Pancreas (tissue), 10 donors: ENCODE measurements around the gene TMEM192. TPM values are rescaled to one million over a fixed set of nuclear protein-coding genes. Genes with fewer than 3 reads are reported as not detected.
"Not testable (repeated sequence)": the region's sequence is repeated elsewhere in the genome, so short reads cannot be mapped to it uniquely, and the experiment has no call there.

Source experiments
- ATAC-seq, 4 donors: fragments of 200-7000 bp; cut with Tn5 transposase; one replicate each; pipeline versions ENCODE4 v1.8.0 to v1.9.1; 2020; ENCODE audit warnings: mild to moderate bottlenecking in 4 of 4, moderate library complexity in 4 of 4
- DNase-seq, 6 donors: peaks; one replicate each; pipeline ENCODE4 v3.0.0-alpha.2; 2020
- FAIRE-seq: peaks from 2 replicates; lab custom pipeline; 2012; peaks lifted over from hg19 to GRCh38; lab: Jason Lieb, UNC
- H3K27ac ChIP-seq, 4 donors: fragments of 200-600 bp; sonication (generic); 1 replicate in 3 of 4; 2 replicates in 1 of 4; pipeline versions ENCODE4 v1.5.0 to v1.8.0; 2020
- H3K27me3 ChIP-seq, 4 donors: fragments of 200-600 bp; one replicate each; pipeline ENCODE4 v1.8.0; 2021
- H3K36me3 ChIP-seq, 3 donors: fragments of 200-600 bp; sonication (generic) in 1 of 3; one replicate each; pipeline versions ENCODE4 v1.5.0 to v1.8.0; 2020 to 2021
- H3K4me1 ChIP-seq, 3 donors: fragments of 200-600 bp; one replicate each; pipeline ENCODE4 v1.8.0; 2021
- H3K4me3 ChIP-seq, 4 donors: fragments of 200-600 bp; sonication (generic) in 2 of 4; one replicate each; pipeline versions ENCODE4 v1.5.0 to v1.8.0; 2020 to 2021
- H3K9me3 ChIP-seq, 4 donors: fragments of 200-600 bp; one replicate each; pipeline ENCODE4 v1.8.0; 2021
- CTCF ChIP-seq, 4 donors: fragments of 200-600 bp; sonication (generic) in 3 of 4; IDR thresholded peaks; one replicate each; pipeline versions ENCODE4 v1.5.0 to v1.8.0; 2021; ENCODE audit warnings: antibody characterized with exemption in 4 of 4
- WGBS, 2 donors: extraction: QIAGEN DNeasy Blood & Tissue Kit; methylation state at CpG; one replicate each; pipeline ENCODE4 v1.1.7; 2013; 5-methylcytosine and 5-hydroxymethylcytosine counted together
- intact Hi-C, 3 donors: fragments of 100-400 bp; cut with DNase I; formaldehyde crosslinking; loops; one replicate each; pipeline versions ENCODE4 v1.11.1 to v1.14.2; 2022
- polyA plus RNA-seq, 2 donors: library from polyadenylated mRNA; stranded (reverse); fragments of 200-250 nt; gene quantifications; one replicate each; pipeline ENCODE4 v1.2.3, GENCODE V29; 2013
- total RNA-seq, 6 donors: library from RNA; stranded (reverse); fragmentation: NEBNext Ultra II Directional in 4 of 6; extraction: Animal tissue kit (Norgen Biotek cat#: 25700) in 4 of 6; gene quantifications; one replicate each; pipeline versions ENCODE4 v1.2.1 to v1.2.4, GENCODE V29; 2021 to 2023
- donor health status: healthy with polysubstance abuse.
- donor health status: DM: no; HTN: no; CAD: no; lungs with moderate emphysema.
- donor health status: DM: no; HTN: no; CAD: no.
- donor health status: control.
- donor health status: control.
- donor health status: Bipolar disorder and iron deficiency.
- donor health status: DM: yes; HTN: yes; CAD: no.
- donor health status: DM: no; HTN: no; CAD: no.
- donor health status: DM: no; HTN: no; CAD: no.
- donor health status: DM: yes; HTN: yes; CAD: no.

TMEM192 gene
- total and polyA plus RNA-seq, 8 donors, result 4.2 to 17.1 (median 13.2) TPM

- ATAC-seq (peak in 1 of 4 donors; percentile 21), DNase-seq (no peak), FAIRE-seq (no peak)
- Histone ChIP-seq H3K36me3 (no peaks in the 10 kb centered on the region), H3K4me1 (no peaks in the 10 kb centered on the region), H3K27ac (no peak overlapping the region), H3K4me3 (no peak overlapping the region), H3K9me3 (no peaks in the 10 kb centered on the region), H3K27me3 (no peaks in the 10 kb centered on the region)
- no peak for TF ChIP-seq CTCF (IDR thresholded peaks at IDR 0.05)
- intact Hi-C loops, result loop anchor here in 2 of 3 donors (5.0 to 10.0 kb wide), 3 partner anchors 204 to 332 kb away; no protein-coding TSS in a partner anchor
- WGBS, 2 donors, result 54 to 63% methylated on average over 2 of the region's 2 CpGs
These were observed 20.5 kb upstream of the TMEM192 start for GRCh38 chr4:165133150-165133549.

DNA sequence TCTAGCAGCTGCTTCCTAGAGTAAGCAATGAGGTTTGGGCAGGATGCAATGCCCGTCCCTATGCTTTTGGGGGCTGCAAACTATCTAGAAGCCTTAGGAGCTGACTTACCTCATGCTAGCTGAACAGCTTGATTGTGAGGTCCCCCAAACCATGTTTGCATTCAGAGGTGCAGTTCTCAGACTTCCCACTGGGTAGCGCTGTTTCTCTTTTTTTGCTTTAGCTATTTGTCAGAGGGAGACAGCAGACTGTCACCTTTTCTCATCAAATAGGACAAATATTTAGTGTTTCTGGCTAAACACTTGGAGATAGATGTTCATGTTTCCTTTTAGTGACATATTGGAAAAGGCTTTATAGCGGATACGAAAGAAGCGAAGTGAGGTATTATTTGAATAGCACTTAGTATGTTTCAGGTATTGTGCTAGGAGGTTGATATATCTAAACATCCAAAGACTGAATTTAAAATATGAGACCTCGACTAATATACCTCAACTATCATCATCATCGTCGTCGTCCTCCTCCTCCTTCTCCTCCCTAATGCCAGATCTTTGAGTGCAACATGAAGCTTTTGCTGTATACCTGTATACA is 18.7 kb upstream of the TMEM192 start:
- TF ChIP-seq CTCF (IDR thresholded peaks at IDR 0.05), result peak; percentile 77 to 90 (median 79)
- 5 to 9% methylated on average over 9 of the region's 9 CpGs for WGBS, 2 donors
- no peak overlapping the region for H3K27ac ChIP-seq
- DNase-seq, result peak in 5 of 6 donors; percentile 16 to 80 (median 42)
- H3K27me3 ChIP-seq, result no peaks in the 10 kb centered on the region
- intact Hi-C loops, result loop anchor here in 2 of 3 donors (5.0 to 10.0 kb wide), 3 partner anchors 206 to 333 kb away; no protein-coding TSS in a partner anchor
- H3K36me3 ChIP-seq, result no peaks in the 10 kb centered on the region
- no peak overlapping the region for H3K4me3 ChIP-seq
- FAIRE-seq, result no peak
- peak; percentile 46 to 96 (median 90) for ATAC-seq
- no peaks in the 10 kb centered on the region for H3K9me3 ChIP-seq
- no peaks in the 10 kb centered on the region for H3K4me1 ChIP-seq

- H3K27ac ChIP-seq, result no peak overlapping the region
- no peak for FAIRE-seq
- ATAC-seq, result no peak
- intact Hi-C loops, result loop anchor here in 2 of 3 donors (5.0 to 10.0 kb wide), 4 partner anchors 207 to 337 kb away; no protein-coding TSS in a partner anchor
- H3K36me3 ChIP-seq, result no peaks in the 10 kb centered on the region
- 29 to 44% methylated on average over 3 of the region's 3 CpGs for WGBS, 2 donors
- DNase-seq, result no peak
- TF ChIP-seq CTCF (IDR thresholded peaks at IDR 0.05), result no peak
- H3K4me1 ChIP-seq, result no peaks in the 10 kb centered on the region
- no peaks in the 10 kb centered on the region for H3K9me3 ChIP-seq
- H3K4me3 ChIP-seq, result no peak overlapping the region
- H3K27me3 ChIP-seq, result no peaks in the 10 kb centered on the region
These were observed 17.3 kb upstream of the TMEM192 start for GRCh38 chr4:165129924-165130323.

DNA sequence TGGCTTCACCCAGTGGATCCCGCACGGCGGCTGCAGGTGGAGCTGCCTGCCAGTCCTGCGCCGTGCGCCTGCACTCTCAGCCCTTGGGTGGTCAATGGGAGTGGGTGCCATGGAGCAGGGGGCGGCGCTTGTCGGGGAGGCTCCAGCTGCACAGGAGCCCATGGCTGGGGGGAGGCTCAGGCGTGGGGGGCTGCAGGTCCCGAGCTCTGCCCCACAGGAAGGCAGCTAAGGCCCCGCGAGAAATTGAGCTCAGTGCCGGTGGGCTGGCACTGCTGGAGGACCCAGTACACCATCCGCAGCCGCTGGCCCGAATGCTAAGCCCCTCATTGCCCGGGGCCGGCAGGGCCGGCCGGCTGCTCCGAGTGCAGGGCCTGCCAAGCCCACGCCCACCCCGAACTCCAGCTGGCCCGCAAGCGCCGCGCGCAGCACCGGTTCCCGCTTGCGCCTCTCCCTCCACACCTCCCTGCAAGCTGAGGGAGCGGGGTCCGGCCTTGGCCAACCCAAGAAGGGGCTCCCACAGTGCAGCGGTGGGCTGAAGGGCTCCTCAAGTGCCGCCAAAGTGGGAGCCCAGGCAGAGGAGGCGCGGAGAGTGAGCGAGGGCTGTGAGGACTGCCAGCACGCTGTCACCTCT is 13.3 kb upstream of the TMEM192 start:
- not testable (repeated sequence) for FAIRE-seq, H3K4me3 ChIP-seq, H3K27ac ChIP-seq, H3K9me3 ChIP-seq, ATAC-seq, H3K27me3 ChIP-seq, H3K4me1 ChIP-seq, H3K36me3 ChIP-seq
- intact Hi-C loops, result loop anchor here in 1 of 3 donors (5.0 kb wide), 1 partner anchor 341 kb away; no protein-coding TSS in a partner anchor
- DNase-seq, result peak in 1 of 6 donors; percentile 67
- 90 to 96% methylated on average over 35 to 40 of the region's 40 CpGs for WGBS, 2 donors

GRCh38 chr4:165124488-165124887 is 11.8 kb upstream of the TMEM192 start:
- 60 to 81% methylated on average over 5 of the region's 5 CpGs for WGBS, 2 donors

More at GRCh38 chr4:165124488-165124887, 11.8 kb upstream of the TMEM192 start:
- TF ChIP-seq CTCF (IDR thresholded peaks at IDR 0.05), result no peak
- no peaks in the 10 kb centered on the region for H3K4me1 ChIP-seq
- no peak overlapping the region for H3K27ac ChIP-seq
- H3K9me3 ChIP-seq, result no peaks in the 10 kb centered on the region
- FAIRE-seq (no peak), ATAC-seq (no peak), DNase-seq (no peak)
- intact Hi-C loops, result no loop called here
- no peak overlapping the region for H3K4me3 ChIP-seq
- no peaks in the 10 kb centered on the region for H3K27me3 ChIP-seq
- H3K36me3 ChIP-seq, result no peaks in the 10 kb centered on the region
